ENCODE measurements around the gene SERPINA7.

GRCh38 chrX:106009145-106009544 is 29.4 kb downstream of the SERPINA7 start:
- TF ChIP-seq POLR2A (IDR thresholded peaks at IDR 0.05; ENCODE audit: low read length) (no peak), GATA1 (IDR thresholded peaks at IDR 0.05; ENCODE audit: low read depth, low read length) (no peak)
